Activated CD4-positive, alpha-beta memory T cell treated with anti-CD3 and anti-CD28 coated beads, Interleukin-2, amount 10 ng/mL, durations not matched to agents 7 days and 5 days (primary cell): ENCODE measurements around the gene SORCS2. TPM values are rescaled to one million over a fixed set of nuclear protein-coding genes. Genes with fewer than 3 reads are reported as not detected.

Experiments used
- CTCF ChIA-PET: fragments of 350-600 bp; sonication (Branson Sonifier 250); formaldehyde crosslinking; loops from one replicate; lab custom pipeline; 2021; ENCODE audit warnings: antibody characterized with exemption, inconsistent platforms; lab: Charles Lee
- POLR2A ChIA-PET: fragments of 350-600 bp; sonication (Branson Sonifier 250); formaldehyde crosslinking; loops from one replicate; lab custom pipeline; 2021; ENCODE audit warnings: antibody characterized with exemption; lab: Charles Lee
- DNase-seq: peaks from one replicate; pipeline ENCODE4 v3.0.0-alpha.2; 2020
- H3K27ac Mint-ChIP-seq: one replicate; pipeline ENCODE4 v1.8.0; 2021; ENCODE audit warnings: mild to moderate bottlenecking, mixed read lengths
- H3K27me3 Mint-ChIP-seq: one replicate; pipeline ENCODE4 v1.8.0; 2021; ENCODE audit warnings: mixed read lengths
- H3K36me3 Mint-ChIP-seq: one replicate; pipeline ENCODE4 v1.8.0; 2021; ENCODE audit warnings: low read depth, mixed read lengths
- H3K4me1 Mint-ChIP-seq: one replicate; pipeline ENCODE4 v1.8.0; 2021; ENCODE audit warnings: mixed read lengths
- H3K4me3 Mint-ChIP-seq: one replicate; pipeline ENCODE4 v1.8.0; 2021; ENCODE audit warnings: mild to moderate bottlenecking, mixed read lengths
- H3K9me3 Mint-ChIP-seq: one replicate; pipeline ENCODE4 v1.8.0; 2021; ENCODE audit warnings: mixed read lengths
- total RNA-seq, 2 experiments: library from RNA; stranded (reverse); gene quantifications; one replicate each; pipeline ENCODE4 v1.2.3, GENCODE V29; 2021

Gene SORCS2
- total RNA-seq, 2 experiments from 2014 or later, result 0.10 to 0.18 TPM

DNA sequence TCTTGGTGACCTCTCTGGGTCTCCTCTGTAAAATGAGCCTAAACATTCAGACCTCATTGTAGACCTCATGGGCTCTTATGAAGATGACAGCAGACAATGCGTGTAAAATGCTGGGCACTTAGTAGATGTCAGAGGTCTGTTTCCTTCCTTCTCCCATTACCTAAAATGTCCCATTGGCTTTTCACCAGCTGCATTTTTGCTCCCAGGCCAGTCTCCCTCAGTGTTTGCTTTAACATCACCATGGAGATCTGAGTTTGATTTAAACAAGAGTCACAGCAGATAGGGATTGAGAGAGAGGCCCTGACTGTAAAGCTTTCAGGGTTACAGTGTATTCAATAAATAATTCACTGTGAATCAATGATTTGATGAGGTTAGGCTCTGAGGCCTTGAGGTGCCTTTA, 218.1 kb downstream of the SORCS2 start:
- no peak overlapping the region for H3K4me3 Mint-ChIP-seq
- no peak overlapping the region for H3K27ac Mint-ChIP-seq
- ChIA-PET POLR2A (no interaction called here), CTCF (no interaction called here)
- no peaks in the 10 kb centered on the region for H3K36me3 Mint-ChIP-seq
- H3K9me3 Mint-ChIP-seq, result peaks cover 11% of the 10 kb centered on the region
- no peak for DNase-seq
- H3K27me3 Mint-ChIP-seq, result peaks cover 17% of the 10 kb centered on the region
- no peaks in the 10 kb centered on the region for H3K4me1 Mint-ChIP-seq

GRCh38 chr4:7411491-7411890, 219.2 kb downstream of the SORCS2 start:
- no peaks in the 10 kb centered on the region for H3K4me1 Mint-ChIP-seq
- ChIA-PET CTCF (no interaction called here), POLR2A (no interaction called here)
- H3K36me3 Mint-ChIP-seq, result no peaks in the 10 kb centered on the region
- H3K27ac Mint-ChIP-seq, result no peak overlapping the region
- H3K4me3 Mint-ChIP-seq, result no peak overlapping the region
- no peak for DNase-seq
- H3K9me3 Mint-ChIP-seq, result peaks cover 13% of the 10 kb centered on the region
- peaks cover 10% of the 10 kb centered on the region for H3K27me3 Mint-ChIP-seq

- ChIA-PET CTCF (no interaction called here), POLR2A (no interaction called here)
- Mint-ChIP-seq H3K4me3 (no peak overlapping the region), H3K27ac (no peak overlapping the region), H3K4me1 (no peaks in the 10 kb centered on the region), H3K27me3 (peaks cover 10% of the 10 kb centered on the region), H3K36me3 (no peaks in the 10 kb centered on the region), H3K9me3 (peaks cover 18% of the 10 kb centered on the region)
- no peak for DNase-seq
Measured at GRCh38 chr4:7411896-7412553, 219.7 kb downstream of the SORCS2 start.

DNA sequence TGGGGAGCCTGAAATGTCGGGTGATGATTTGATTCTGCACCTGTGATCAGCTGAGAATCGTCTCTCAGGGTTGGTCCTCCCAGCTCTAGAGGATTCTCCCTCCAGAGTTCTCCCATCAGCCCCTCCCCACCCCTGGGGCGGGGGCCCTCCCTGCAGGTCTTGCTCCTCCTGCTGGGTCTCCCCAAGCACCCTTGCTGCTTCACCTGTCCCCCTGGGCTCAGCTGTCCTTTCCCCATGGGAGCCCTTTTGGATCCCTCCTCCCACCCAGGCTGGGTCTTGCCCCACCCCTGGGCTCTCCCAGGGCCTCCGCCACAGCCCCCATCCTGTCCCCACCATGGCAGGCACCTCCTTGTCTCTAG, 220.2 kb downstream of the SORCS2 start:
- peaks cover 8% of the 10 kb centered on the region for H3K27me3 Mint-ChIP-seq
- H3K4me1 Mint-ChIP-seq, result no peaks in the 10 kb centered on the region
- ChIA-PET CTCF (no interaction called here), POLR2A (no interaction called here)
- H3K4me3 Mint-ChIP-seq, result no peak overlapping the region
- H3K36me3 Mint-ChIP-seq, result no peaks in the 10 kb centered on the region
- peaks cover 14% of the 10 kb centered on the region for H3K9me3 Mint-ChIP-seq
- no peak overlapping the region for H3K27ac Mint-ChIP-seq
- DNase-seq, result no peak

GRCh38 chr4:7414046-7414445, 221.7 kb downstream of the SORCS2 start:
- Mint-ChIP-seq H3K36me3 (no peaks in the 10 kb centered on the region), H3K9me3 (peaks cover 10% of the 10 kb centered on the region), H3K27me3 (peaks cover 8% of the 10 kb centered on the region), H3K4me1 (no peaks in the 10 kb centered on the region), H3K4me3 (no peak overlapping the region), H3K27ac (no peak overlapping the region)
- ChIA-PET CTCF (no interaction called here), POLR2A (no interaction called here)
- no peak for DNase-seq

- no peak overlapping the region for H3K27ac Mint-ChIP-seq
- DNase-seq, result no peak
- H3K4me1 Mint-ChIP-seq, result no peaks in the 10 kb centered on the region
- ChIA-PET CTCF (no interaction called here), POLR2A (no interaction called here)
- H3K27me3 Mint-ChIP-seq, result peaks cover 8% of the 10 kb centered on the region
- H3K4me3 Mint-ChIP-seq, result no peak overlapping the region
- H3K36me3 Mint-ChIP-seq, result no peaks in the 10 kb centered on the region
- H3K9me3 Mint-ChIP-seq, result peaks cover 10% of the 10 kb centered on the region
Measured at GRCh38 chr4:7414736-7415510, 222.6 kb downstream of the SORCS2 start.

DNA sequence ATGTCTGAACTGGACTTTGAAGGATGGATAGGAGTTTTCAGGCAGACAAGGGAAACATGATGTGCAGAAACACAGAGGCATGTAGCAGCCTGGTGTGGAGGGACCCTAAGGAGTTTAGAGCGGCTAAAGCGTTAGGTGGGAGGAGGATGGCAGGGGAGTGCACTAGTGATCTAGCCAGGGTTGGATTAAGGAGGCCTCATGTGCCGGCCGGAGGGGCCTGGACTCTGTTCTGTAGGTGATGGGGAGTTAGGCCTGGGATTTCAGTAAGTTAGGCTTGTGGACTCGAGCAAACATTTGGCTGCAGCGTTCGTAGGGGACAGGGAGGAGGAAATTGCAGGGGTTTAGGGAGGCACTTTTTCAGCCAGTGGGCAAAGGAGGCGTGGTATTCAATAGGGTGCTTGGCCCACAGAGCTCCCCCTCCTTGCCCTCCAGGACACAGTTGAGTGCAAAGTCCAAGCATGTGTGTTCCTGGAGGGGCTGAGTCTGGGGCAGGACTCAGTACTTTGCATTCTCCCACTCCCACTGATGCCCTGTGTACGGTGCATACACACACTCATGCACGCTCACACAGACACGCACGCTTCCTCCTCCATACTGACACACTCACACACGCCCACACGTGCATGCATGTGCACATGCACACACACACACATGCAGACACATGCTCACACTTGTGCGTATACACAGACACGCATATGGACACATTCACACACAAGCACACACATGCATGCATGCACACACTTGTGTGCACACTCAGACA, 223.8 kb downstream of the SORCS2 start:
- no peaks in the 10 kb centered on the region for H3K36me3 Mint-ChIP-seq
- no peak for DNase-seq
- peaks cover 10% of the 10 kb centered on the region for H3K9me3 Mint-ChIP-seq
- ChIA-PET POLR2A (no interaction called here), CTCF (no interaction called here)
- H3K4me1 Mint-ChIP-seq, result no peaks in the 10 kb centered on the region
- H3K27me3 Mint-ChIP-seq, result peaks cover 8% of the 10 kb centered on the region
- H3K27ac Mint-ChIP-seq, result no peak overlapping the region
- no peak overlapping the region for H3K4me3 Mint-ChIP-seq

- no peaks in the 10 kb centered on the region for H3K4me1 Mint-ChIP-seq
- H3K36me3 Mint-ChIP-seq, result no peaks in the 10 kb centered on the region
- DNase-seq, result no peak
- ChIA-PET POLR2A (no interaction called here), CTCF (no interaction called here)
- peaks cover 8% of the 10 kb centered on the region for H3K27me3 Mint-ChIP-seq
- no peak overlapping the region for H3K4me3 Mint-ChIP-seq
- no peak overlapping the region for H3K27ac Mint-ChIP-seq
- peaks cover 10% of the 10 kb centered on the region for H3K9me3 Mint-ChIP-seq
Measured at GRCh38 chr4:7416745-7417432, 224.6 kb downstream of the SORCS2 start.

GRCh38 chr4:7417639-7418038, 225.3 kb downstream of the SORCS2 start:
- no peak for DNase-seq
- Mint-ChIP-seq H3K4me1 (no peaks in the 10 kb centered on the region), H3K27ac (no peak overlapping the region), H3K27me3 (peaks cover 8% of the 10 kb centered on the region), H3K36me3 (no peaks in the 10 kb centered on the region), H3K4me3 (no peak overlapping the region), H3K9me3 (peaks cover 10% of the 10 kb centered on the region)
- ChIA-PET CTCF (no interaction called here), POLR2A (no interaction called here)

GRCh38 chr4:7418131-7418943, 226.0 kb downstream of the SORCS2 start:
- DNase-seq, result no peak
- no peak overlapping the region for H3K4me3 Mint-ChIP-seq
- ChIA-PET POLR2A (no interaction called here), CTCF (interaction anchor here (0.6 kb wide), 1 partner anchor 362 kb away, joined by 5 read pairs; no protein-coding TSS in a partner anchor)
- no peaks in the 10 kb centered on the region for H3K36me3 Mint-ChIP-seq
- no peak overlapping the region for H3K27ac Mint-ChIP-seq
- peaks cover 10% of the 10 kb centered on the region for H3K9me3 Mint-ChIP-seq
- no peaks in the 10 kb centered on the region for H3K4me1 Mint-ChIP-seq
- peaks cover 8% of the 10 kb centered on the region for H3K27me3 Mint-ChIP-seq

- H3K27ac Mint-ChIP-seq, result no peak overlapping the region
- DNase-seq, result no peak
- CTCF ChIA-PET, result no interaction called here
- no peaks in the 10 kb centered on the region for H3K27me3 Mint-ChIP-seq
- no peak overlapping the region for H3K4me3 Mint-ChIP-seq
- POLR2A ChIA-PET, result no interaction called here
- no peaks in the 10 kb centered on the region for H3K4me1 Mint-ChIP-seq
- no peaks in the 10 kb centered on the region for H3K36me3 Mint-ChIP-seq
- H3K9me3 Mint-ChIP-seq, result peaks cover 10% of the 10 kb centered on the region
Measured at GRCh38 chr4:7419961-7420660, 227.8 kb downstream of the SORCS2 start.

GRCh38 chr4:7420661-7421040, 228.3 kb downstream of the SORCS2 start:
- H3K4me3 Mint-ChIP-seq, result no peak overlapping the region
- DNase-seq, result no peak
- no peaks in the 10 kb centered on the region for H3K27me3 Mint-ChIP-seq
- H3K4me1 Mint-ChIP-seq, result no peaks in the 10 kb centered on the region
- POLR2A ChIA-PET, result no interaction called here
- H3K9me3 Mint-ChIP-seq, result peaks cover 10% of the 10 kb centered on the region
- H3K27ac Mint-ChIP-seq, result no peak overlapping the region
- CTCF ChIA-PET, result no interaction called here
- no peaks in the 10 kb centered on the region for H3K36me3 Mint-ChIP-seq
